Neural cell (in vitro differentiated cells): Measurements from ENCODE around the gene WFIKKN2. TPM values are rescaled to one million over a fixed set of nuclear protein-coding genes. Genes with fewer than 3 reads are reported as not detected.

Experiments
- H2AFZ ChIP-seq: fragments of 200-600, 300-800 bp; sonication (generic), shearing (Covaris generic); 2 replicates; pipeline ENCODE4 v1.6.0; 2014; ENCODE audit warnings: low read depth, mild to moderate bottlenecking, antibody characterized with exemption, low read length, moderate library complexity
- H3F3A ChIP-seq: fragments of 200-600 bp; shearing (Covaris generic); 2 replicates; pipeline ENCODE4 v1.6.1; 2016; ENCODE audit warnings: mild to moderate bottlenecking, moderate library complexity, mixed read lengths, antibody characterized with exemption, low read length; ENCODE audit not compliant: insufficient read depth, poor library complexity, severe bottlenecking
- H3K27ac ChIP-seq: fragments of 200-600, 300-800 bp; sonication (generic), shearing (Covaris generic); 2 replicates; pipeline ENCODE4 v1.5.1; 2014; ENCODE audit warnings: mild to moderate bottlenecking, low read length, moderate library complexity
- H3K27me3 ChIP-seq: fragments of 300-800, 200-600 bp; sonication (generic), shearing (Covaris generic); 2 replicates; pipeline ENCODE4 v1.6.0; 2014; ENCODE audit warnings: mild to moderate bottlenecking, low read depth, low read length, moderate library complexity; ENCODE audit not compliant: insufficient read depth
- H3K36me3 ChIP-seq: fragments of 300-800, 200-600 bp; sonication (generic), shearing (Covaris generic); 2 replicates; pipeline ENCODE4 v1.5.1; 2014; ENCODE audit warnings: mild to moderate bottlenecking, antibody characterized with exemption, low read length, moderate library complexity; ENCODE audit not compliant: insufficient read depth
- H3K4me2 ChIP-seq: fragments of 300-800, 200-600 bp; sonication (generic), shearing (Covaris generic); 2 replicates; pipeline ENCODE4 v1.6.0; 2014; ENCODE audit warnings: mild to moderate bottlenecking, low read length
- H3K4me3 ChIP-seq: fragments of 300-800, 200-600 bp; sonication (generic), shearing (Covaris generic); 2 replicates; pipeline ENCODE4 v1.5.1; 2014; ENCODE audit warnings: mild to moderate bottlenecking, low read length, moderate library complexity
- H3K79me2 ChIP-seq: fragments of 200-600 bp; shearing (Covaris generic); replicated peaks from 2 replicates; pipeline ENCODE4 v1.6.0; 2014; ENCODE audit warnings: mild to moderate bottlenecking, low read length, moderate library complexity; ENCODE audit not compliant: insufficient read depth
- H3K9ac ChIP-seq: fragments of 300-800, 200-600 bp; sonication (generic), shearing (Covaris generic); 2 replicates; pipeline ENCODE4 v1.6.1; 2016; ENCODE audit warnings: mild to moderate bottlenecking, low read length, mixed read lengths
- H3K9me2 ChIP-seq: fragments of 200-600 bp; shearing (Covaris generic); 2 replicates; pipeline ENCODE4 v1.6.1; 2016; ENCODE audit warnings: mild to moderate bottlenecking, low read length, mixed read lengths; ENCODE audit not compliant: insufficient read depth
- H3K9me3 ChIP-seq: fragments of 200-600, 300-800 bp; sonication (generic), shearing (Covaris generic); 2 replicates; pipeline ENCODE4 v1.6.1; 2016; ENCODE audit warnings: mild to moderate bottlenecking, mixed run types, low read length, moderate library complexity, mixed read lengths
- H4K20me1 ChIP-seq: fragments of 200-600 bp; shearing (Covaris generic); 2 replicates; pipeline ENCODE4 v1.6.1; 2016; ENCODE audit warnings: mild to moderate bottlenecking, mixed run types; ENCODE audit not compliant: insufficient read depth
- CTCF ChIP-seq: fragments of 450-650 bp; IDR thresholded peaks from 2 replicates; pipeline ENCODE4 v1.5.1; 2014; ENCODE audit warnings: antibody characterized with exemption, mild to moderate bottlenecking, moderate library complexity; ENCODE audit not compliant: poor library complexity, severe bottlenecking
- EP300 ChIP-seq: fragments of 450-650 bp; conservative IDR thresholded peaks from 2 replicates; pipeline ENCODE4 v1.6.1; 2014; ENCODE audit warnings: antibody characterized with exemption, mild to moderate bottlenecking, moderate library complexity; ENCODE audit not compliant: poor library complexity, severe bottlenecking
- EZH2 ChIP-seq: fragments of 200-600, 300-800 bp; shearing (Covaris generic), sonication (generic); IDR thresholded peaks from 2 replicates; pipeline ENCODE4 v1.6.1; 2014; ENCODE audit warnings: antibody characterized with exemption, low read length, borderline replicate concordance, mild to moderate bottlenecking; ENCODE audit not compliant: insufficient read depth, poor library complexity, severe bottlenecking
- MXI1 ChIP-seq: fragments of 450-650 bp; conservative IDR thresholded peaks from 2 replicates; pipeline ENCODE4 v1.6.1; 2014; ENCODE audit warnings: antibody characterized with exemption, mild to moderate bottlenecking; ENCODE audit not compliant: poor library complexity, severe bottlenecking
- POLR2AphosphoS5 ChIP-seq: IDR thresholded peaks from 2 replicates; pipeline ENCODE4 v1.6.1; 2012
- RAD21 ChIP-seq: fragments of 450-650 bp; conservative IDR thresholded peaks from 2 replicates; pipeline ENCODE4 v1.6.1; 2014; ENCODE audit warnings: antibody characterized with exemption, mild to moderate bottlenecking, moderate library complexity
- REST ChIP-seq: IDR thresholded peaks from 2 replicates; pipeline ENCODE4 v1.6.1; 2012; ENCODE audit warnings: borderline replicate concordance
- SMC3 ChIP-seq: fragments of 450-650 bp; conservative IDR thresholded peaks from 2 replicates; pipeline ENCODE4 v1.6.1; 2014; ENCODE audit warnings: antibody characterized with exemption, mild to moderate bottlenecking, moderate library complexity; ENCODE audit not compliant: poor library complexity
- TAF1 ChIP-seq: IDR thresholded peaks from 2 replicates; pipeline ENCODE4 v1.6.1; 2012; ENCODE audit warnings: low read depth
- polyA plus RNA-seq: library from polyadenylated mRNA; depleted of rRNA; stranded (reverse); fragments of >200 nt; gene quantifications from 2 replicates; pipeline ENCODE4 v1.2.3, GENCODE V29; 2014

The WFIKKN2 gene
- polyA plus RNA-seq, 1 donor from 2014 or later = not detected

- H3K9me3 ChIP-seq = no peaks in the 10 kb centered on the region
- H3K4me2 ChIP-seq = no peak overlapping the region
- no peak overlapping the region for H3K9ac ChIP-seq
- H3K4me3 ChIP-seq = no peak overlapping the region
- no peaks in the 10 kb centered on the region for H3K9me2 ChIP-seq
- no peak overlapping the region for H3K27ac ChIP-seq
- H4K20me1 ChIP-seq = no peaks in the 10 kb centered on the region
- no peak overlapping the region for H2AFZ ChIP-seq
- no peaks in the 10 kb centered on the region for H3K36me3 ChIP-seq
- peaks cover 44% of the 10 kb centered on the region for H3K79me2 ChIP-seq
- TF ChIP-seq MXI1 = no peak
- no peak for TF ChIP-seq TAF1
- no peak for TF ChIP-seq EZH2
- TF ChIP-seq CTCF = no peak
- TF ChIP-seq RAD21 = no peak
- no peak for TF ChIP-seq POLR2AphosphoS5
- no peak for TF ChIP-seq SMC3
- no peak for TF ChIP-seq EP300
- no peaks in the 10 kb centered on the region for H3F3A ChIP-seq
- H3K27me3 ChIP-seq = no peaks in the 10 kb centered on the region
Measured at GRCh38 chr17:50861334-50861676, 25.9 kb downstream of the WFIKKN2 start.

- H3K27ac ChIP-seq = no peak overlapping the region
- H3K9ac ChIP-seq = no peak overlapping the region
- no peaks in the 10 kb centered on the region for H3K9me3 ChIP-seq
- H3K36me3 ChIP-seq = no peaks in the 10 kb centered on the region
- H3K4me3 ChIP-seq = peak overlapping the region; percentile 70
- no peaks in the 10 kb centered on the region for H3K27me3 ChIP-seq
- no peak for TF ChIP-seq RAD21
- no peak for TF ChIP-seq SMC3
- no peak overlapping the region for H2AFZ ChIP-seq
- no peaks in the 10 kb centered on the region for H4K20me1 ChIP-seq
- peak overlapping the region; percentile 47 for H3K4me2 ChIP-seq
- peaks cover 44% of the 10 kb centered on the region for H3K79me2 ChIP-seq
- H3F3A ChIP-seq = no peaks in the 10 kb centered on the region
- H3K9me2 ChIP-seq = no peaks in the 10 kb centered on the region
Measured at GRCh38 chr17:50861822-50862528, 26.6 kb downstream of the WFIKKN2 start.

GRCh38 chr17:50863221-50863843 is 27.9 kb downstream of the WFIKKN2 start:
- no peaks in the 10 kb centered on the region for H4K20me1 ChIP-seq
- TF ChIP-seq SMC3 = peak; percentile 25
- TF ChIP-seq CTCF = peak; percentile 50
- TF ChIP-seq REST = no peak
- TF ChIP-seq RAD21 = peak; percentile 30
- no peak for TF ChIP-seq POLR2AphosphoS5
- H3F3A ChIP-seq = no peaks in the 10 kb centered on the region
- no peaks in the 10 kb centered on the region for H3K9me3 ChIP-seq
- peak overlapping the region; percentile 96 for H3K27ac ChIP-seq
- no peaks in the 10 kb centered on the region for H3K27me3 ChIP-seq
- peak overlapping the region; percentile 70 for H3K4me3 ChIP-seq
- H3K9me2 ChIP-seq = no peaks in the 10 kb centered on the region
- H3K9ac ChIP-seq = peak overlapping the region; percentile 95
- no peaks in the 10 kb centered on the region for H3K36me3 ChIP-seq
- no peak overlapping the region for H2AFZ ChIP-seq
- H3K79me2 ChIP-seq = peaks cover 49% of the 10 kb centered on the region
- peak overlapping the region; percentile 47 for H3K4me2 ChIP-seq
